GM23338 (cell line): ENCODE measurements around the gene SHKBP1. TPM values are rescaled to one million over a fixed set of nuclear protein-coding genes. Genes with fewer than 3 reads are reported as not detected.

Experiments
- ATAC-seq: fragments of 200-7000 bp; cut with Tn5 transposase; 3 replicates; pipeline ENCODE4 v1.9.1; 2020
- DNase-seq: peaks from one replicate; pipeline ENCODE4 v3.0.0-alpha.2; 2015; ENCODE audit warnings: low spot score
- H2AFZ ChIP-seq: fragments of 200-600 bp; sonication (generic); 2 replicates; pipeline ENCODE4 v1.8.0; 2016; ENCODE audit warnings: antibody characterized with exemption, mild to moderate bottlenecking, moderate library complexity
- H3F3A ChIP-seq: fragments of 200-600 bp; sonication (generic); replicated peaks from 2 replicates; pipeline ENCODE4 v1.8.0; 2017; ENCODE audit warnings: antibody characterized with exemption, mixed run types, low read depth
- H3K27ac ChIP-seq: fragments of 200-600 bp; sonication (generic); 2 replicates; pipeline ENCODE4 v1.6.1; 2016; ENCODE audit warnings: low read depth
- H3K27me3 ChIP-seq: fragments of 200-600 bp; sonication (generic); 2 replicates; pipeline ENCODE4 v1.8.0; 2016; ENCODE audit warnings: mild to moderate bottlenecking, mixed run types, moderate library complexity; ENCODE audit not compliant: insufficient read depth
- H3K36me3 ChIP-seq: fragments of 200-600 bp; sonication (generic); 2 replicates; pipeline ENCODE4 v1.8.0; 2016; ENCODE audit warnings: mild to moderate bottlenecking; ENCODE audit not compliant: insufficient read depth
- H3K4me1 ChIP-seq: fragments of 200-600 bp; sonication (generic); 2 replicates; pipeline ENCODE4 v1.8.0; 2016; ENCODE audit warnings: mild to moderate bottlenecking, moderate library complexity; ENCODE audit not compliant: insufficient read depth
- H3K4me2 ChIP-seq: fragments of 200-600 bp; sonication (generic); 2 replicates; pipeline ENCODE4 v1.7.1; 2017; ENCODE audit warnings: mixed run types
- H3K4me3 ChIP-seq: fragments of 200-600 bp; sonication (generic); 2 replicates; pipeline ENCODE4 v1.6.1; 2016; ENCODE audit warnings: mixed run types
- H3K79me2 ChIP-seq: fragments of 200-600 bp; sonication (generic); replicated peaks from 2 replicates; pipeline ENCODE4 v1.8.0; 2017; ENCODE audit warnings: mild to moderate bottlenecking; ENCODE audit not compliant: insufficient read depth
- H3K9me2 ChIP-seq: fragments of 200-600 bp; sonication (generic); 2 replicates; pipeline ENCODE4 v1.8.0; 2017; ENCODE audit not compliant: insufficient read depth
- H4K20me1 ChIP-seq: fragments of 200-600 bp; sonication (generic); replicated peaks from 2 replicates; pipeline ENCODE4 v1.8.0; 2017; ENCODE audit warnings: mild to moderate bottlenecking; ENCODE audit not compliant: insufficient read depth
- H3K27ac Mint-ChIP-seq: 2 replicates; pipeline ENCODE4 v1.8.0; 2020; ENCODE audit warnings: inconsistent platforms, mild to moderate bottlenecking, moderate library complexity, mixed read lengths
- H3K27me3 Mint-ChIP-seq: 3 replicates; pipeline ENCODE4 v1.8.0; 2022; ENCODE audit warnings: low read depth, mild to moderate bottlenecking, moderate library complexity, mixed read lengths, inconsistent platforms; ENCODE audit not compliant: insufficient read depth, poor library complexity
- H3K36me3 Mint-ChIP-seq: 3 replicates; pipeline ENCODE4 v1.8.0; 2021; ENCODE audit warnings: low read depth, mild to moderate bottlenecking, inconsistent platforms, moderate library complexity, mixed read lengths
- H3K4me1 Mint-ChIP-seq: 3 replicates; pipeline ENCODE4 v1.8.0; 2020; ENCODE audit warnings: mild to moderate bottlenecking, inconsistent platforms, mixed read lengths
- H3K4me3 Mint-ChIP-seq: 3 replicates; pipeline ENCODE4 v1.8.0; 2021; ENCODE audit warnings: moderate library complexity, mild to moderate bottlenecking, inconsistent platforms, mixed read lengths
- H3K9me3 Mint-ChIP-seq: 3 replicates; pipeline ENCODE4 v1.8.0; 2020; ENCODE audit warnings: moderate library complexity, mild to moderate bottlenecking, inconsistent platforms, mixed read lengths
- CREB1 ChIP-seq: fragments of 250-450 bp; sonication (Bioruptor Pico); IDR thresholded peaks from 2 replicates; pipeline ENCODE4 v1.5.0; 2020; ENCODE audit warnings: low read depth, mild to moderate bottlenecking, moderate library complexity
- CTCF ChIP-seq, 2 experiments: fragments of 200-600 bp in 1 of 2; sonication (generic) in 1 of 2; conservative IDR thresholded peaks; 2 replicates each; pipeline versions ENCODE4 v1.5.1 to v1.6.1; 2016 to 2017; ENCODE audit warnings: antibody characterized with exemption in 2 of 2, low read depth in 2 of 2, mild to moderate bottlenecking in 2 of 2, moderate library complexity in 1 of 2
- ETS1 ChIP-seq: IDR thresholded peaks from 2 replicates; pipeline ENCODE4 v1.6.1; 2016; ENCODE audit warnings: antibody characterized with exemption
- EZH2 ChIP-seq: fragments of 200-600 bp; sonication (generic); IDR thresholded peaks from one replicate; pipeline ENCODE4 v1.8.0; 2017; ENCODE audit warnings: antibody characterized with exemption, mild to moderate bottlenecking, low read depth; ENCODE audit not compliant: unreplicated experiment
- EZH2phosphoT487 ChIP-seq: fragments of 200-600 bp; sonication (generic); IDR thresholded peaks from one replicate; pipeline ENCODE4 v1.8.1; 2018; ENCODE audit warnings: antibody characterized with exemption; ENCODE audit not compliant: unreplicated experiment
- JUNB ChIP-seq: IDR thresholded peaks from one replicate; pipeline ENCODE4 v1.6.1; 2016; ENCODE audit warnings: antibody characterized with exemption; ENCODE audit not compliant: unreplicated experiment
- NANOG ChIP-seq: IDR thresholded peaks from 2 replicates; pipeline ENCODE4 v1.6.1; 2016; ENCODE audit warnings: antibody characterized with exemption, borderline replicate concordance
- POLR2AphosphoS5 ChIP-seq: IDR thresholded peaks from 2 replicates; pipeline ENCODE4 v1.6.1; 2016; ENCODE audit warnings: antibody characterized with exemption, low read depth
- REST ChIP-seq: IDR thresholded peaks from one replicate; pipeline ENCODE4 v1.6.1; 2018; ENCODE audit warnings: antibody characterized with exemption; ENCODE audit not compliant: unreplicated experiment
- STAT1 ChIP-seq: IDR thresholded peaks from one replicate; pipeline ENCODE4 v1.6.1; 2016; ENCODE audit warnings: antibody characterized with exemption; ENCODE audit not compliant: unreplicated experiment
- ZNF114 ChIP-seq: fragments of 250-450 bp; sonication (Bioruptor Pico); IDR thresholded peaks from 2 replicates; pipeline ENCODE4 v1.5.0; 2020; ENCODE audit warnings: mild to moderate bottlenecking, moderate library complexity
- ZNF331 ChIP-seq: fragments of 250-450 bp; sonication (Bioruptor Pico); IDR thresholded peaks from 2 replicates; pipeline ENCODE4 v1.5.0; 2020; ENCODE audit warnings: low read depth, mild to moderate bottlenecking, moderate library complexity
- ZNF462 ChIP-seq: fragments of 250-450 bp; sonication (Bioruptor Pico); IDR thresholded peaks from 2 replicates; pipeline ENCODE4 v1.5.0; 2020; ENCODE audit warnings: mild to moderate bottlenecking, moderate library complexity
- polyA plus RNA-seq: library from polyadenylated mRNA; unstranded; fragments of >200 nt; fragmentation: Nextera tagmentation; extraction: Ambion mirVana; gene quantifications from 2 replicates; pipeline ENCODE4 v1.2.1, GENCODE V29; 2016
- total RNA-seq: library from RNA; depleted of rRNA; stranded (reverse); fragments of >200 nt; shearing (Covaris generic); gene quantifications from 2 replicates; pipeline ENCODE4 v1.2.3, GENCODE V29; 2014

SHKBP1 gene
- total and polyA plus RNA-seq, 2 experiments from 2014 or later: 63.2 to 69.8 TPM

- H2AFZ ChIP-seq: no peak overlapping the region
- ATAC-seq: no peak
Measured at GRCh38 chr19:40594657-40595091, 18.0 kb downstream of the SHKBP1 start.

More at GRCh38 chr19:40594657-40595091, 18.0 kb downstream of the SHKBP1 start:
- Histone ChIP-seq H3F3A (peaks cover 14% of the 10 kb centered on the region; the same call in 1 of the 2 replicates), H3K79me2 (no peaks in the 10 kb centered on the region), H3K36me3 (no peaks in the 10 kb centered on the region), H4K20me1 (no peaks in the 10 kb centered on the region; the same call in 1 of the 2 replicates), H3K27me3 (peaks cover 42% of the 10 kb centered on the region), H3K4me3 (peak overlapping the region; percentile 38; the same call in 1 of the 2 replicates), H3K9me2 (no peaks in the 10 kb centered on the region), H3K27ac (no peak overlapping the region), H3K4me1 (peaks cover 24% of the 10 kb centered on the region), H3K4me2 (peak overlapping the region; percentile 70)
- Mint-ChIP-seq H3K36me3 (no peaks in the 10 kb centered on the region; the same call in 2 of the 3 replicates), H3K4me1 (peaks cover 25% of the 10 kb centered on the region), H3K9me3 (no peaks in the 10 kb centered on the region; the same call in 2 of the 3 replicates), H3K4me3 (no peak overlapping the region), H3K27ac (peak overlapping the region; percentile 58; the same call in 1 of the 2 replicates), H3K27me3 (peaks cover 43% of the 10 kb centered on the region)
- TF ChIP-seq STAT1 (no peak), ZNF462 (CRISPR knock-in tag) (no peak), JUNB (no peak), EZH2 (no peak), REST (no peak), EZH2phosphoT487 (no peak), ZNF331 (CRISPR knock-in tag) (no peak), NANOG (no peak), CREB1 (CRISPR knock-in tag) (no peak), CTCF (conservative IDR thresholded peaks at IDR 0.05; ENCODE audit: low read depth in 2 of 2) (no peak), POLR2AphosphoS5 (no peak), ETS1 (no peak), ZNF114 (no peak)
- no peak for DNase-seq
